GM12891 (cell line): Measurements from ENCODE around the gene FOXN3.

ENCODE experiments used
- PAX5 ChIP-seq: IDR thresholded peaks from 2 replicates; pipeline ENCODE4 v1.6.1; 2011; ENCODE audit warnings: low read length, moderate library complexity, mild to moderate bottlenecking; ENCODE audit not compliant: insufficient read depth, severe bottlenecking
- POLR2A ChIP-seq: IDR thresholded peaks from 2 replicates; pipeline ENCODE4 v1.6.1; 2011; ENCODE audit warnings: low read depth, low read length, control low read depth
- POLR2AphosphoS5 ChIP-seq: IDR thresholded peaks from 2 replicates; pipeline ENCODE4 v1.6.1; 2011; ENCODE audit warnings: low read depth, low read length, control low read depth
- POU2F2 ChIP-seq: IDR thresholded peaks from 2 replicates; pipeline ENCODE4 v1.6.1; 2011; ENCODE audit warnings: low read depth, mild to moderate bottlenecking, control low read depth, low read length, moderate library complexity
- SPI1 ChIP-seq: IDR thresholded peaks from 2 replicates; pipeline ENCODE4 v1.6.1; 2011; ENCODE audit warnings: low read depth, low read length, control low read depth
- TAF1 ChIP-seq: IDR thresholded peaks from 2 replicates; pipeline ENCODE4 v1.6.1; 2011; ENCODE audit warnings: low read depth, low read length, control low read depth

DNA sequence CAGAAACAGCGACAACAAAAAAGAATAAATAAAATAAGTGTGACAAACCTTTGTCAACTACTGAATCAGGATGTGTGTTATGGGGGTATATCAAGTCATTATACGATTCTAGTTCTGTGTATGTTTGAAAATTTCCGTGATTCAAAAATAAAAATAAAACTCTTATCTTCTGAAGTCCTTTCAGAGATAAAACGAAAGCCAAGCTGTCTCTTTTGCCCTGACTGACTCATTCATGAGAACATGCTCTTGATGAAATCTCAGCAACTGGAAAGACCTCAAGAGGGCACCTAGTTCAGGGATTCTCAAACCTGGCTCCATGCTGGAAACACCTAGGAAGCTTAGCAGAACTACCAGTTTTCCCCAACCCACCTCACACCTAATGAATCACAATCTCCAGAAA, 9.2 kb downstream of the FOXN3 start:
- TF ChIP-seq POLR2A: no peak
- no peak for TF ChIP-seq TAF1
- TF ChIP-seq POLR2AphosphoS5: no peak
- no peak for TF ChIP-seq SPI1
- TF ChIP-seq POU2F2: no peak
- TF ChIP-seq PAX5: no peak
